HepG2 (cell line): Measurements from ENCODE around the gene EGFL8. TPM values are rescaled to one million over a fixed set of nuclear protein-coding genes. Genes with fewer than 3 reads are reported as not detected.

Experiments used
- ARNTL ChIP-seq: sonication (generic); formaldehyde crosslinking; IDR thresholded peaks from 2 replicates; pipeline ENCODE4 v1.4.0; 2020; ENCODE audit warnings: mild to moderate bottlenecking, missing genetic modification reagents
- ETV6 ChIP-seq: sonication (generic); formaldehyde crosslinking; conservative IDR thresholded peaks from 2 replicates; pipeline ENCODE4 v1.4.0; 2020; ENCODE audit warnings: missing genetic modification reagents
- IKZF5 ChIP-seq: IDR thresholded peaks from 2 replicates; pipeline ENCODE4 v1.6.1; 2018; ENCODE audit warnings: missing genetic modification reagents, mild to moderate bottlenecking, missing compliant biosample characterization
- PHB2 ChIP-seq: fragments of 450-650 bp; IDR thresholded peaks from 2 replicates; pipeline ENCODE4 v1.6.1; 2018; ENCODE audit not compliant: partially characterized antibody
- RARG ChIP-seq: sonication (generic); formaldehyde crosslinking; IDR thresholded peaks from 2 replicates; pipeline ENCODE4 v1.4.0; 2020; ENCODE audit warnings: low read depth, mild to moderate bottlenecking, missing genetic modification reagents
- TEAD3 ChIP-seq: optimal IDR thresholded peaks from 2 replicates; pipeline ENCODE3; 2016; ENCODE audit warnings: borderline replicate concordance
- ZNF335 ChIP-seq: sonication (generic); formaldehyde crosslinking; IDR thresholded peaks from 2 replicates; pipeline ENCODE4 v1.4.0; 2020; ENCODE audit warnings: missing genetic modification reagents
- ZNF484 ChIP-seq: sonication (generic); formaldehyde crosslinking; IDR thresholded peaks from 2 replicates; pipeline ENCODE4 v1.5.1; 2020; ENCODE audit warnings: mild to moderate bottlenecking, low read depth, missing genetic modification reagents, borderline replicate concordance
- ZNF563 ChIP-seq: sonication (generic); formaldehyde crosslinking; IDR thresholded peaks from 2 replicates; pipeline ENCODE4 v1.8.0; 2022; ENCODE audit warnings: mild to moderate bottlenecking, moderate library complexity, missing genetic modification reagents
- polyA plus RNA-seq, 8 experiments: library from polyadenylated mRNA; depleted of rRNA in 3 of 8; stranded (reverse) in 7 of 8; unstranded in 1 of 8; fragments of >200 nt; fragmentation: Illumina TruSeq in 4 of 8; extraction: Trizol in 4 of 8; gene quantifications; 2 replicates each; pipeline versions ENCODE4 v1.2.1 to v1.2.3, GENCODE V29; 2011 to 2016; ENCODE audit warnings: low read depth in 4 of 8, missing spikeins in 1 of 8, mixed read lengths in 1 of 8; ENCODE audit not compliant: insufficient read depth in 1 of 8
- total RNA-seq, 5 experiments: library from RNA; depleted of rRNA; stranded (reverse); fragments of >200 nt; fragmentation: Illumina TruSeq; extraction: Trizol; gene quantifications; 2 replicates each; pipeline ENCODE4 v1.2.3, GENCODE V29; 2016; ENCODE audit warnings: low read depth in 1 of 5
- TF ChIP-seq, protein P1 (sequence below): sonication (generic); formaldehyde crosslinking; IDR thresholded peaks from 2 replicates; pipeline ENCODE4 v1.8.0; 2022; ENCODE audit warnings: mild to moderate bottlenecking, missing genetic modification reagents
- TF ChIP-seq, protein P2 (sequence below): sonication (generic); formaldehyde crosslinking; IDR thresholded peaks from 2 replicates; pipeline ENCODE4 v1.4.0; 2020; ENCODE audit warnings: missing genetic modification reagents
- TF ChIP-seq, protein P3 (sequence below), 2 experiments: fragments of 450-650 bp in 1 of 2; sonication (generic) in 1 of 2; formaldehyde crosslinking in 1 of 2; IDR thresholded peaks; 2 replicates each; pipeline versions ENCODE4 v1.6.1 to v1.8.0; 2016 to 2022; ENCODE audit warnings: antibody characterized with exemption in 1 of 2, mild to moderate bottlenecking in 1 of 2, missing genetic modification reagents in 1 of 2

EGFL8 gene
- total and polyA plus RNA-seq, 2 of the 13 experiments (the other 11 are each of a cell fraction or from before 2014, with no cell fraction given), result 10.0 to 11.5 TPM

- no peak; the same call in 1 of the 2 replicates for TF ChIP-seq ETV6 (CRISPR knock-in tag)
- TF ChIP-seq PHB2, result no peak
- TF ChIP-seq, protein P1, sequence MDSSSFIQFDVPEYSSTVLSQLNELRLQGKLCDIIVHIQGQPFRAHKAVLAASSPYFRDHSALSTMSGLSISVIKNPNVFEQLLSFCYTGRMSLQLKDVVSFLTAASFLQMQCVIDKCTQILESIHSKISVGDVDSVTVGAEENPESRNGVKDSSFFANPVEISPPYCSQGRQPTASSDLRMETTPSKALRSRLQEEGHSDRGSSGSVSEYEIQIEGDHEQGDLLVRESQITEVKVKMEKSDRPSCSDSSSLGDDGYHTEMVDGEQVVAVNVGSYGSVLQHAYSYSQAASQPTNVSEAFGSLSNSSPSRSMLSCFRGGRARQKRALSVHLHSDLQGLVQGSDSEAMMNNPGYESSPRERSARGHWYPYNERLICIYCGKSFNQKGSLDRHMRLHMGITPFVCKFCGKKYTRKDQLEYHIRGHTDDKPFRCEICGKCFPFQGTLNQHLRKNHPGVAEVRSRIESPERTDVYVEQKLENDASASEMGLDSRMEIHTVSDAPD (CRISPR knock-in tag), result no peak
- TF ChIP-seq TEAD3 (CRISPR knock-in tag), result peak; percentile 39
- peak; percentile 38; the same call in 1 of the 2 replicates for TF ChIP-seq IKZF5 (CRISPR knock-in tag)
- TF ChIP-seq RARG (CRISPR knock-in tag), result no peak
- TF ChIP-seq ARNTL (CRISPR knock-in tag), result peak; percentile 77
- TF ChIP-seq ZNF563 (CRISPR knock-in tag), result no peak
- TF ChIP-seq ZNF335, result no peak
- TF ChIP-seq, protein P2, sequence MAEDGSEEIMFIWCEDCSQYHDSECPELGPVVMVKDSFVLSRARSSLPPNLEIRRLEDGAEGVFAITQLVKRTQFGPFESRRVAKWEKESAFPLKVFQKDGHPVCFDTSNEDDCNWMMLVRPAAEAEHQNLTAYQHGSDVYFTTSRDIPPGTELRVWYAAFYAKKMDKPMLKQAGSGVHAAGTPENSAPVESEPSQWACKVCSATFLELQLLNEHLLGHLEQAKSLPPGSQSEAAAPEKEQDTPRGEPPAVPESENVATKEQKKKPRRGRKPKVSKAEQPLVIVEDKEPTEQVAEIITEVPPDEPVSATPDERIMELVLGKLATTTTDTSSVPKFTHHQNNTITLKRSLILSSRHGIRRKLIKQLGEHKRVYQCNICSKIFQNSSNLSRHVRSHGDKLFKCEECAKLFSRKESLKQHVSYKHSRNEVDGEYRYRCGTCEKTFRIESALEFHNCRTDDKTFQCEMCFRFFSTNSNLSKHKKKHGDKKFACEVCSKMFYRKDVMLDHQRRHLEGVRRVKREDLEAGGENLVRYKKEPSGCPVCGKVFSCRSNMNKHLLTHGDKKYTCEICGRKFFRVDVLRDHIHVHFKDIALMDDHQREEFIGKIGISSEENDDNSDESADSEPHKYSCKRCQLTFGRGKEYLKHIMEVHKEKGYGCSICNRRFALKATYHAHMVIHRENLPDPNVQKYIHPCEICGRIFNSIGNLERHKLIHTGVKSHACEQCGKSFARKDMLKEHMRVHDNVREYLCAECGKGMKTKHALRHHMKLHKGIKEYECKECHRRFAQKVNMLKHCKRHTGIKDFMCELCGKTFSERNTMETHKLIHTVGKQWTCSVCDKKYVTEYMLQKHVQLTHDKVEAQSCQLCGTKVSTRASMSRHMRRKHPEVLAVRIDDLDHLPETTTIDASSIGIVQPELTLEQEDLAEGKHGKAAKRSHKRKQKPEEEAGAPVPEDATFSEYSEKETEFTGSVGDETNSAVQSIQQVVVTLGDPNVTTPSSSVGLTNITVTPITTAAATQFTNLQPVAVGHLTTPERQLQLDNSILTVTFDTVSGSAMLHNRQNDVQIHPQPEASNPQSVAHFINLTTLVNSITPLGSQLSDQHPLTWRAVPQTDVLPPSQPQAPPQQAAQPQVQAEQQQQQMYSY (CRISPR knock-in tag), result no peak
- TF ChIP-seq, protein P3, sequence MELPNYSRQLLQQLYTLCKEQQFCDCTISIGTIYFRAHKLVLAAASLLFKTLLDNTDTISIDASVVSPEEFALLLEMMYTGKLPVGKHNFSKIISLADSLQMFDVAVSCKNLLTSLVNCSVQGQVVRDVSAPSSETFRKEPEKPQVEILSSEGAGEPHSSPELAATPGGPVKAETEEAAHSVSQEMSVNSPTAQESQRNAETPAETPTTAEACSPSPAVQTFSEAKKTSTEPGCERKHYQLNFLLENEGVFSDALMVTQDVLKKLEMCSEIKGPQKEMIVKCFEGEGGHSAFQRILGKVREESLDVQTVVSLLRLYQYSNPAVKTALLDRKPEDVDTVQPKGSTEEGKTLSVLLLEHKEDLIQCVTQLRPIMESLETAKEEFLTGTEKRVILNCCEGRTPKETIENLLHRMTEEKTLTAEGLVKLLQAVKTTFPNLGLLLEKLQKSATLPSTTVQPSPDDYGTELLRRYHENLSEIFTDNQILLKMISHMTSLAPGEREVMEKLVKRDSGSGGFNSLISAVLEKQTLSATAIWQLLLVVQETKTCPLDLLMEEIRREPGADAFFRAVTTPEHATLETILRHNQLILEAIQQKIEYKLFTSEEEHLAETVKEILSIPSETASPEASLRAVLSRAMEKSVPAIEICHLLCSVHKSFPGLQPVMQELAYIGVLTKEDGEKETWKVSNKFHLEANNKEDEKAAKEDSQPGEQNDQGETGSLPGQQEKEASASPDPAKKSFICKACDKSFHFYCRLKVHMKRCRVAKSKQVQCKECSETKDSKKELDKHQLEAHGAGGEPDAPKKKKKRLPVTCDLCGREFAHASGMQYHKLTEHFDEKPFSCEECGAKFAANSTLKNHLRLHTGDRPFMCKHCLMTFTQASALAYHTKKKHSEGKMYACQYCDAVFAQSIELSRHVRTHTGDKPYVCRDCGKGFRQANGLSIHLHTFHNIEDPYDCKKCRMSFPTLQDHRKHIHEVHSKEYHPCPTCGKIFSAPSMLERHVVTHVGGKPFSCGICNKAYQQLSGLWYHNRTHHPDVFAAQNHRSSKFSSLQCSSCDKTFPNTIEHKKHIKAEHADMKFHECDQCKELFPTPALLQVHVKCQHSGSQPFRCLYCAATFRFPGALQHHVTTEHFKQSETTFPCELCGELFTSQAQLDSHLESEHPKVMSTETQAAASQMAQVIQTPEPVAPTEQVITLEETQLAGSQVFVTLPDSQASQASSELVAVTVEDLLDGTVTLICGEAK (IDR thresholded peaks at IDR 0.05), result no peak
- TF ChIP-seq, protein P3 (CRISPR knock-in tag; IDR thresholded peaks at IDR 0.05), result peak; percentile 44; the same call in 1 of the 2 replicates
- no peak for TF ChIP-seq ZNF484 (CRISPR knock-in tag)
Observed at GRCh38 chr6:32127717-32128592, 36.4 kb upstream of the EGFL8 start, which contains the start of gene ATF6B (continued).
